NCI-H748 treated with DMSO at 0.1 percent for 48 hours (cell line): Measurements from ENCODE around the gene ZNF784.
A peak's percentile ranks its signal among the peaks of the same experiment; 100 is the strongest.

ENCODE experiments used
- DNase-seq: peaks from one replicate; lab custom pipeline; 2025; lab: John Stamatoyannopoulos, UW

The ZNF784 gene

DNA sequence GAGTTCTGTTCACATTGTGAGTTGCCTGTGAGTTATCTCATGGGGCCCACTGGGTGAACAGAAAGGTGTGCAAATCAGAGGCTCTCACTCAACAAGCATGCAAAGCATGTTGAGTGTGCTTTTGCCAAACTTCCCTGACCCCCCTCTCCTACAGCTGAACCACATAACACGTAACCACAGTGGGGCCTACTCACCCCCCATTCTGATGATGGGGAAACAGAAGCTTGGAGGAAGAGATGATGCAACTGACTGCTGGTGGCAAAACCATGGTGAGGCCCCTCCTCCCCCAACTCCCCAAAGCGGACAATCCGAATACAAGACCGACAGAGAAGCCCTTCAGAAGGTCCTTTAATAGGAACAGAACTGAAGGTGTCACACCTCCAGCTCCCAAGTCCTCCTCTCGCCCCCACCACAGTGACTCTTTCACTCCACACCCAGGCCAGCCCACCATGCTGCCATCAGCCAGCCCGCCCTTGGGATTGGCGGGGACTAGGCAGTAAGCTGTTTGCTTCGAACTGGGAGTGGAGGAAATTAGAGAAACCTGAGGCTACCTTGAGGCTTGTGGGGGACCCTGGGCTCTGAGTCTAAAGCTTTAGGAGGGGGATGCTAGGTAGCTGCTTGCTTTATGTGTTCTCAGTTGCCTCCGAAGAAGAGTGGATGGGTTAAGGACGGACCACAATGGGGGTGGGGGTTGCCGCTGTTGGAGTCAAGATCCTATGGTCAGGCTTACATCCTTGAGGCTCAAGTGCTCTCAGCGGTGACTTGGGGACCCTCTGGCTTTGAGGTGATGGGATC lies 3.8 kb downstream of the ZNF784 start:
- no peak for DNase-seq

- no peak for DNase-seq
Measured at GRCh38 chr19:55619286-55619685, 5.1 kb downstream of the ZNF784 start.

- DNase-seq: no peak
Measured at GRCh38 chr19:55618426-55618825, 5.9 kb downstream of the ZNF784 start.

GRCh38 chr19:55617426-55617825 lies 6.9 kb downstream of the ZNF784 start:
- no peak for DNase-seq

DNA sequence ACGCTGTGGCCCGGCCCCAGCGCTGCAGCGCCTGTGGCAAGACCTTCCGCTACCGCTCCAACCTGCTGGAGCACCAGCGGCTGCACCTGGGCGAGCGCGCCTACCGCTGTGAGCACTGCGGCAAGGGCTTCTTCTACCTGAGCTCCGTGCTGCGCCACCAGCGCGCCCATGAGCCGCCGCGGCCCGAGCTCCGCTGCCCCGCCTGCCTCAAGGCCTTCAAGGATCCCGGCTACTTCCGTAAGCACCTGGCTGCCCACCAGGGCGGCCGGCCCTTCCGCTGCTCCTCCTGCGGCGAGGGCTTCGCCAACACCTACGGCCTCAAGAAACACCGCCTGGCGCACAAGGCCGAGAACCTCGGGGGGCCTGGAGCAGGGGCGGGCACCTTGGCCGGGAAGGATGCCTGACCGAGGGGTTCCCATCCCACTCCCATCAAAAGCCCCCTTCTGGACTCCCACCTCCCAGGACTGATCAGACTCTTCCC lies 7.9 kb downstream of the ZNF784 start:
- no peak for DNase-seq

DNA sequence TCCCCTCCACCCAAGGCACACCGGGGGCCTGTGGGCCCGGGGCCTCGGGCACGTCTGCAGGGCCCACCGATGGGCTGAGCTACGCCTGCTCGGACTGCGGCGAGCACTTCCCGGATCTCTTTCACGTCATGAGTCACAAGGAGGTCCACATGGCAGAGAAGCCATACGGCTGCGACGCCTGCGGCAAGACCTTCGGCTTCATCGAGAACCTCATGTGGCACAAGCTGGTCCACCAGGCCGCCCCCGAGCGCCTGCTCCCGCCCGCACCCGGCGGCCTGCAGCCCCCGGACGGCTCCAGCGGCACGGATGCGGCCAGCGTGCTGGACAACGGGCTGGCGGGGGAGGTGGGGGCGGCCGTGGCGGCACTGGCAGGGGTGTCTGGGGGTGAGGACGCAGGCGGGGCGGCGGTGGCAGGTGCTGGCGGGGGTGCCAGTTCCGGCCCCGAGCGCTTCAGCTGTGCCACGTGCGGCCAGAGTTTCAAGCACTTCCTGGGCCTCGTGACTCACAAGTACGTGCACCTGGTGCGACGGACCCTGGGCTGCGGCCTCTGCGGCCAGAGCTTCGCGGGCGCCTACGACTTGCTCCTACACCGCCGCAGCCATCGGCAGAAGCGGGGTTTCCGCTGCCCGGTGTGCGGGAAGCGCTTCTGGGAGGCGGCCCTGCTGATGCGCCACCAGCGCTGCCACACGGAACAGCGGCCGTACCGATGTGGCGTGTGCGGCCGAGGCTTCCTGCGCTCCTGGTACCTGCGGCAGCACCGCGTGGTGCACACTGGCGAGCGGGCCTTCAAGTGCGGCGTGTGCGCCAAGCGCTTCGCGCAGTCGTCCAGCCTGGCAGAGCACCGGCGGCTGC lies 8.6 kb downstream of the ZNF784 start:
- no peak for DNase-seq

DNA sequence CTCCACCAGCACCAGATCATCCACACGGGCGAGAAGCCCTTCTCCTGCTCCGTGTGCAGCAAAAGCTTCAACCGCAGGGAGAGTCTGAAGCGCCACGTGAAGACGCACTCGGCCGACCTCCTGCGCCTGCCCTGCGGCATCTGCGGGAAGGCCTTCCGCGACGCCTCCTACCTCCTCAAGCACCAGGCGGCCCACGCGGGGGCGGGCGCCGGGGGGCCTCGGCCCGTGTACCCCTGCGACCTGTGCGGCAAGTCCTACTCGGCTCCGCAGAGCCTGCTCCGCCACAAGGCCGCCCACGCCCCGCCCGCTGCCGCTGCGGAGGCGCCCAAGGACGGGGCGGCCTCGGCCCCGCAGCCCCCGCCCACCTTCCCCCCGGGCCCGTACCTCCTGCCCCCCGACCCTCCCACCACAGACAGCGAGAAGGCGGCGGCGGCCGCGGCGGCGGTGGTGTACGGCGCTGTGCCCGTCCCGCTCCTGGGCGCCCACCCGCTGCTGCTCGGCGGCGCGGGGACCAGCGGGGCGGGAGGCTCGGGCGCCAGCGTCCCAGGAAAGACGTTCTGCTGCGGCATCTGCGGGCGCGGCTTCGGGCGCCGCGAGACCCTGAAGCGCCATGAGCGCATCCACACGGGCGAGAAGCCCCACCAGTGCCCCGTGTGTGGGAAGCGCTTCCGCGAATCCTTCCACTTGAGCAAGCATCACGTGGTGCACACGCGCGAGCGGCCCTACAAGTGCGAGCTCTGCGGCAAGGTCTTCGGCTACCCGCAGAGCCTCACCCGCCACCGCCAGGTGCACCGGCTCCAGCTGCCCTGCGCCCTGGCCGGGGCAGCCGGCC lies 9.4 kb downstream of the ZNF784 start:
- DNase-seq: no peak

GRCh38 chr19:55613930-55614710 lies 10.2 kb downstream of the ZNF784 start:
- no peak for DNase-seq

DNA sequence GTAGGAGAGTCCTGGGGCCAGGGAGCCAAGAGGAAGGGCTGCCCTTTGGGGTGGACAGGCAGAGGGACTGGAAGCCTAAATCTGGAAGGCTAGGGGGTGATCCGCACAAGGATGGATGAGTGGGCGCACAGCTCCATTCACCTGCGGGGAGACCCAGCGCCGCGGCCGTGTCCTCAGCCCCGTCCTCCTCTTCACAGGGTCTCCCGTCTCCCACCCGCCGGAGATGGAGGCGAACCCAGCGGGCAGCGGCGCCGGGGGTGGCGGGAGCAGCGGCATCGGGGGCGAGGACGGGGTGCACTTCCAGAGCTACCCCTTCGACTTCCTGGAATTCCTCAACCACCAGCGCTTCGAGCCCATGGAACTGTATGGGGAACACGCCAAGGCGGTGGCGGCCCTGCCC lies 11.0 kb downstream of the ZNF784 start:
- no peak for DNase-seq

DNA sequence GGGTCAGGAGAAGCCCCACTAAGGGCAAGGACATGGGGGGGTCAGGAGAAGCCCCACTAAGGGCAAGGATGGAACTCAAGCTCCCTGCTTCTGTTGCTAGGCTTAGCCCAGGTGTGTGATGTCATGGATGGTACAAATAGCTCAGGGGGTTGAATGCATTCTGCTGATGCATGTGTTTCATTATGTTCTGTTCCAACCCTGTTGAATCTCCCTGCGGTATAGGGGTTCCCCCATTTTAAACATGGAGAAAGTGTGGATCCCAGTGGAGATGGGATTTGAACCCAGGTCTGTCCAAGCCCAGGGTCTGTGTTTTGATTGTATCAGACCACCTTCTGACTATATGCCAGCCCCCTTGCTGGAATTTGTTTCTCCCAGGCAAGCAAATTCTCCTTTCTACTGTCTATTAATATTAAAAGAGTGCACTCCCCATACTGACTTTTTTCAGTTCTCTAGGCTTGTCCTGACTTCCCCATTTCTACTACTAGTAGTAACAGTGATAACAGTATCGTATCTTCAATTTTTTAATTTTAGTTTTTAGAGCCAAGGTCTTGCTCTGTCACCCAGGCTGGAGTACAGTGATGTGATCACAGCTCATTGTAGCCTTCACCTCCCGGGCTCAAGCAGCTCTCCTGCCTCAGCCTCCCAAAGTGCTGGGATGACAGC lies 12.3 kb downstream of the ZNF784 start:
- DNase-seq: no peak

DNA sequence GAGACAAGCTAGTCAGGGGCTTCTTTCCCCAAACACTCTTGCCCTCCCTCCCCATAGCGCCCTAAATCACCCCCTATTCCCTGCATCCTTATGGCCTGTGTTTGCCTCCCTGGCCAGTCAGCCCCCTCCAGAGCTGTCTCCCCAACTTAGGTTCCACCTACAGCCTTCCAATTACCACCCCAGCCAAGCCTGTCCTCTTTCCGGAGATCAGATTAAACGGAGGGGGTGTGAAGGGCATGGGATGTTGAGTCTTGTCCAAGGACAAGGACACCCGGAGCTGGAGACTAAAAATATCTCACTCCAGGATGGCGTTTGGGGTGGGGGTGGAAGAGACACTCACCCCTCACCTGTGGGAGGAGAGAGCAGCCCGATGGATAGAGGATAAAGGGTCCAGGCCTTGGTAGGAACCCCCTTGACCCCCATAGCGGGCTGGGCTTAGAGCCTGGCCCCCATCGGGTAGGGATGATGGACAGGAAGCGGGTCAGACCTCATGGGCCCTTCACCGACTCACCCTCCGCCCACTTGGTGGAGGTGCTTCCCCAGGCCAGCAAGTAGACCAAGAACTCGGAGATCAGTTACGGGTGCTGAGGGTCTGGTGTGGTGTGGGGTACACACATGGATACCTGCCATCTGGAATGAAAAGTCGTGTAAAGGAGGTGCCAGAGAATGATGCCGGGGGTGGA lies 12.9 kb downstream of the ZNF784 start:
- no peak for DNase-seq

DNA sequence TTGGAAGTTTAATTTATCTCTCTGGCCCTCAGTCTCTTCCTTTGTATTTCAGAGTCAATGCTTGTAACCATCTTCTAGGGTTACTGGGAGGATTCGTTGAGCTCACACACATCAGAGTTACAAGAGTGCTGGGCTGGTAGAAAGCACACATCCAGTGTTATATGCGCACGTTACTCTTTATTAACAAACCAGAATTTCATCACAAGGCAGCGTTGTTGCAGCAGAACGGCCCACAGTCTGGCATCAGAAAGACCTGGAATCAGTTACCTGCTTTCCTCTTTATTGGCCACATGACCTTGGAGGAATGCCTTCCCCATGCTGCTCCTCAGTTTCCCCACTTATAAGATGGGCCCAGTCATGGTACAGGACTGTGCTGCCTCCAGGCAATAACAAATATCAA lies 15.0 kb downstream of the ZNF784 start:
- no peak for DNase-seq

DNA sequence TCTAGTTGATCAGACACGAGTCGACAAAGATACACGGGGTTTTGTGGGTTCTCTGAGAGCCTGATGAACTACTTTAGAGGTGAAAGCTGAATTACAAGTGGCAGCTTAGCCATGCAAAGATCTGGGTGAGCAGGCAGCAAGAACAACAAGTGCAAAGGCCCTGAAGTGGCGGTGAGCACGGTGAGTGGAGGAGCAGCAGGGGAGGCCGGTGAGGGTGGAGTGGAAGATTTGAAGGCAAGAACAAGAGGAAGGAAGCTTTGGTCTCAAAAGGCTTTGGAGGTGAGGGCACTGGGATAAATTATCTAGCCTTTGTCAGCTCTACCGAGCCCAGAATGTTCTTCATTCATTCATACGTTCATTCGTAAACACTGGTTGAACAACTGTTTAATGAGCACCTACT lies 17.5 kb downstream of the ZNF784 start:
- no peak for DNase-seq

- DNase-seq: no peak
Measured at GRCh38 chr19:55606471-55606787, 17.9 kb downstream of the ZNF784 start.

DNA sequence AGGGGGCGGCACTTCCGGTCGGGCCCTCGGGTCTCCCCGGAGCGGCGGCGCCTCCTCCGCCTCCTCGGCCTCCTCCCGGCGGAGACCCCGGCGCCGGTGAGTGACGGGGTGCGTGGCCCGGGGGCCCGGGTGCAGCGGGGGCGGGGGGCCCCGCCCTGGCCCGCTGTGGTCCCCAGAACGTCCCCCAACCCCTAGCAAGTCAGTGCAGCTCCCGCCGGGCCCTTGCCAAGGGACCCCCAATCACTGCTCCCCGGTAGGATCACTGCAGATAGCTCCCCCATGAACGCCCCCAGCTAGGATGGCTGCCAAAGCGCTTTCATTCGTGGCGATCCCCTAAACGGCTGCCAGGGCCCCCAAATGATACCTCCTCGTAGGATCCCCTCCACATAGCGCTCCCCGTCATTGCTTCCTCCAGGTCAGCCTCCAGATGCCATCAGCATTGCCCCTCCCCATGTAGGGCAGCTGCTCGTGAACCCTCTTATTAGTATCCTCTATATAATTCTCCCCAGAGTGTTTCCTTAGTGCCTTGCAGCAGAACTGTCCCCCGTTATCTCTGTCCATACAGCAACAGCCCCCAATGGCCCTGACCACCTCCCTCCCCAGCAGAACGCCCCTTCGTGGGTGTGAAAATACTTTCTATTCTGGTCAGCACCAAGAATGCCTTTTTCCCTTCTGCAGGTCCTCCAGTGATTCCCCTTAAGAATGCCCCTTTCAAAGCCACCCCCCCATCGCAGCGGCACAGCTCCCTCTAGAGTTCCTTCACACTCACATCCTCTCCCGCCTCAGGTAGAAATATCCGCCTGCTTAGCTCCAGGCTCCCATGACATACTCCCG lies 18.5 kb downstream of the ZNF784 start, which contains the start of gene ZNF865:
TSS of gene ZNF865 (plus strand) at position 11 of the 834 bp plus-strand sequence. CDS start 7,972 bp downstream, outside the sequence.
- peak; percentile 88 for DNase-seq

- peak; percentile 94 for DNase-seq
Measured at GRCh38 chr19:55605207-55605636, 19.1 kb downstream of the ZNF784 start.

GRCh38 chr19:55603581-55604292 lies 20.6 kb downstream of the ZNF784 start:
- DNase-seq: no peak

GRCh38 chr19:55603115-55603514 lies 21.3 kb downstream of the ZNF784 start:
- DNase-seq: no peak
